Large intestine (tissue), 3 donors: ENCODE results near the gene CD48. TPM values are rescaled to one million over a fixed set of nuclear protein-coding genes. Genes with fewer than 3 reads are reported as not detected.

Source experiments
- DNase-seq, 2 donors: peaks; one replicate each; pipeline versions ENCODE4 v3.0.0 to v3.0.0-alpha.2; 2013
- H3K27ac ChIP-seq: one replicate; pipeline ENCODE4 v1.5.1; 2013; ENCODE audit warnings: low read length
- H3K27me3 ChIP-seq: 2 replicates; pipeline ENCODE4 v1.6.1; 2013; ENCODE audit warnings: low read length; ENCODE audit not compliant: control insufficient read depth, insufficient read depth
- H3K36me3 ChIP-seq: 2 replicates; pipeline ENCODE4 v1.6.1; 2013; ENCODE audit warnings: low read length; ENCODE audit not compliant: control insufficient read depth, insufficient read depth
- H3K4me1 ChIP-seq: one replicate; pipeline ENCODE4 v1.6.1; 2013; ENCODE audit warnings: low read length; ENCODE audit not compliant: control insufficient read depth, insufficient read depth
- H3K4me3 ChIP-seq: one replicate; pipeline ENCODE4 v1.5.1; 2013; ENCODE audit warnings: low read length
- H3K9me3 ChIP-seq: one replicate; pipeline ENCODE4 v1.6.1; 2013; ENCODE audit warnings: mild to moderate bottlenecking, low read depth, low read length, moderate library complexity; ENCODE audit not compliant: control insufficient read depth
- WGBS: methylation state at CpG from one replicate; pipeline ENCODE4 v1.1.5; 2013; ENCODE audit warnings: low lambda C conversion rate; ENCODE audit not compliant: insufficient coverage; 5-methylcytosine and 5-hydroxymethylcytosine counted together
- polyA plus RNA-seq: library from polyadenylated mRNA; unstranded; fragments of 120-200 nt; gene quantifications from one replicate; pipeline ENCODE4 v1.2.1, GENCODE V29; 2013

CD48 gene
- polyA plus RNA-seq, 1 donor: 8.6 TPM

DNA sequence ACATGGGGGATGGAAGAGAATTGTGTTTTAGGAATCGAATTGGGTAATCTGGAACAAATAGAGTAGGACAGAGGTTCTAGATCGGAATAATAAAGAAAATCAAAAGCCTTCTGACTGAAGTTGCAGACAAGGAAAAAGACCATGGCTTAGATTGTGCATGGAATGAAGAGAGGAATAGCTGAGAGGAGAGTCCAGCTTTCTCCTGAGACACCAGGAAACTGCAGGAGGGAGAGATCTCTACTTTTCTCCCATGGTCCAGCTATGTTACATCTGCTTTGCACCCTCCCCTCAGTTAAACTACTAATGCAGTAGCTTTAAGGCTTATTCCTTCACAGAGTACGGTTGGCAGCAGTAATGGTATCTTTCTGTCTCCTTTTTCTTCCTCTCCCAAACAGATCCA is 40.8 kb upstream of the CD48 start:
- peaks cover 11% of the 10 kb centered on the region for H3K27me3 ChIP-seq
- H3K4me3 ChIP-seq: no peak overlapping the region
- 73% methylated on average over 3 of the region's 3 CpGs for WGBS
- H3K27ac ChIP-seq: no peak overlapping the region
- H3K4me1 ChIP-seq: no peaks in the 10 kb centered on the region
- no peaks in the 10 kb centered on the region for H3K36me3 ChIP-seq
- H3K9me3 ChIP-seq: no peaks in the 10 kb centered on the region
- DNase-seq: no peak

DNA sequence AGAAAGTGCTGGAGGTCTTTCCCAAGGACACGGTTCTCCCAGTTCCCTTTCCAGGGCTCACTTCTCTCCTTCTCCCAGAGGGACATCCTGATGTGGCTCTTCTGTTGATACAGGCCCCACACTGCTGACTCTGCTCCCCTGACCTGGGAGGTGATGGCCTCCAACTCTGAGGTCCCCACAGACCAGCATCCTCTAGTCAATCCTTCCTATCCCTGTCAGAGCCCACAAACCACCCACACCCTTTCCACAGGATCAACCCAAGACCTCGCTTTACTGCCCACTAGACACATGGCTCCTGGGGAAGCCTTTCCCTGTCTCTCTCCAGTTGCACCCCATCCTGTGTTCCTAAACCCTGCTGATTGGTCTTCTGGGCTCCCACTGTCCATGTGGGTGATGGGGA is 39.0 kb upstream of the CD48 start:
- Histone ChIP-seq H3K4me3 (no peak overlapping the region), H3K27ac (no peak overlapping the region), H3K9me3 (no peaks in the 10 kb centered on the region), H3K36me3 (no peaks in the 10 kb centered on the region), H3K27me3 (peaks cover 11% of the 10 kb centered on the region), H3K4me1 (no peaks in the 10 kb centered on the region)
- DNase-seq: no peak
- no CpG with 5 or more reads among the region's 2 CpGs for WGBS

DNA sequence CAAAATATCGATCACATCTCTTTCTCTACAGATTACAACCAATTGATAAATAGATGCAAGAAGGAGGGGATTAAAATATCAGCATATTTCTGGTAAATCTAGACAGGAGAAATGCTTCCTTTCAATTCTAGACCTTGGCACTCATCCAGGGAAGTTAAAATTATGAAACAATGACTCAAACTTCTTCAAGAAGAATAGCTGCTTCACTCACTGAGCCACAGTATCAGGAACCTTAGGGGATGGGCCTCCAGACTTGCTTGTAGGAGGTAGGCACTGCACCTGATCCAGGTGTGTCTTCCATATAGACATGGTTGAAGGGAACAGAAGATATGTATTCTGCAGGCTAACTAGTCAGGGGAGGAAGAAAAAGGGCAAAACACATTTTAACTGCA is 37.3 kb upstream of the CD48 start:
- 100% methylated on average over 1 of the region's 1 CpG for WGBS

DNA sequence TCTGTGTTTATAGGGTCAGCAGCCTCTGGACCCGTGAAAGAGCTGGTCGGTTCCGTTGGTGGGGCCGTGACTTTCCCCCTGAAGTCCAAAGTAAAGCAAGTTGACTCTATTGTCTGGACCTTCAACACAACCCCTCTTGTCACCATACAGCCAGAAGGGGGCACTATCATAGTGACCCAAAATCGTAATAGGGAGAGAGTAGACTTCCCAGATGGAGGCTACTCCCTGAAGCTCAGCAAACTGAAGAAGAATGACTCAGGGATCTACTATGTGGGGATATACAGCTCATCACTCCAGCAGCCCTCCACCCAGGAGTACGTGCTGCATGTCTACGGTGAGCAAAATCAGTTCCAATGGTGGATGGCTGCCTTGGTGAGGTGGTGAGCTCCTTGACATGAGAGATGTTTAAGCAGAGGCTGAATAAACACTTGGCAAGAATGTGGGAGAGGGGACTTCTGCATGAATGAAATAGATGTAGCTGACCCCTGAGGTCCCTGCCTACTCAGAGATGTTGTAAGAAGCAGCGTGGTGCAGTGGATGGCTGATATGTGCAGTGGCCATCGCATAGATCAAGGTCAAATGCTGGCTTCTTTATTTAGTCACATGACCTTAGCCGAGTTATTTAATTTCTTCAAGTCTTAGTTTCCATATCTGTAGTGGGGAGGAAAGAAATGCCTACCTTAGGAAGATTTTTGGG is 36.7 kb upstream of the CD48 start:
- no peak overlapping the region for H3K27ac ChIP-seq
- no peak overlapping the region for H3K4me3 ChIP-seq
- H3K27me3 ChIP-seq: peaks cover 11% of the 10 kb centered on the region
- 80% methylated on average over 1 of the region's 10 CpGs for WGBS
- no peak for DNase-seq
- no peaks in the 10 kb centered on the region for H3K9me3 ChIP-seq
- H3K36me3 ChIP-seq: no peaks in the 10 kb centered on the region
- no peaks in the 10 kb centered on the region for H3K4me1 ChIP-seq

More for the DNA sequence above, 37.3 kb upstream of the CD48 start:
- Histone ChIP-seq H3K27ac (no peak overlapping the region), H3K4me3 (no peak overlapping the region), H3K36me3 (no peaks in the 10 kb centered on the region), H3K27me3 (peaks cover 11% of the 10 kb centered on the region), H3K9me3 (no peaks in the 10 kb centered on the region), H3K4me1 (no peaks in the 10 kb centered on the region)
- DNase-seq: no peak

DNA sequence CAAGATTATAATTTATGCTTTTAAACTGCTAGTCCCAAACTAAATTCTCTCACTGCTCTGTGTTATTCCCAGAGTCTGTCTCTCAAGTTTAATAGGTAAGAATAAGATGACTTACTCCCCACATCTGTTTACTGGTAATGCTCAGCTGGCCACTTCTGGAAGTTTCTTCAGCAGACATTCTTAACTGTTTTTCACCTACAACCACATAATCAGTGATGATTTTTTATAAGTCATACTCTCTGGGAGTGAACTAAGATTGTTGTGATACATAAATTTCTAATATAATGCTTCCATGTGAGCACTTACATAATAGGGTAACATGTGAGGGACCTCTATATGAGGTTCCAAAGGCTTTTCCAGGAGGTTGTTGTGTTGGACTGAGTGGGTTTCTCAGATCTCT is 36.1 kb upstream of the CD48 start:
- Histone ChIP-seq H3K4me1 (no peaks in the 10 kb centered on the region), H3K36me3 (no peaks in the 10 kb centered on the region), H3K9me3 (no peaks in the 10 kb centered on the region), H3K4me3 (no peak overlapping the region), H3K27ac (no peak overlapping the region), H3K27me3 (peaks cover 11% of the 10 kb centered on the region)
- no peak for DNase-seq

DNA sequence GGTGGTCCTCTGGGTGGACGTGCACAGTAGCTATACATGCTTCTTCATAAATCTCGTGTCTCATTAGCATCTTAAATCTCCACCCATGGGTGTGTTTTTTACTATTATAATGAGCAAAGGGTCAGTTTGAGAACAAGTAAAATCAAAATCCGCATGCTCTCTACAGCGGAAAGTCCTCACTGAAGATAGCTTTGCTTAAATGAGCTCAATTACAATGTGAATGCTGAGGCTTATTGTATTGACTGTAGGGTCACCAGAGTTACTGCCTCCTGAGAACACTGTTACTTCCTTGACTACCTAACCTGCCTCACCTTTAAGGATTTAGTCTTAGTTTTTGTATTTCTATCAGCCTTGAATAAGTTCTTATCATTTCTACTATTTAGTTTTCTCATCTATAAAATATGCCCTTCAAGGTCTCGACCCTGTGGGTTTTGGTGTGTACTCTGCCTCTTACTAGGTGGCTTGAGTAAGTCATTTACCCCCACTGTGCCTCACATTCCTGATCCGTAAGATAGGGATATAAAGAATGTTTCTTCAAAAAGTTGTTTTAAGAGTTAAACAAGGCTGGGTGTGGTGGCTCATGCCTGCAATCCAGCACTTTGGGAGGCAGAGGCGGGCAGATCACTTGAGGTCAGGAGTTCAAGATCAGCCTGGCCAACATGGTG is 35.3 kb upstream of the CD48 start:
- no peaks in the 10 kb centered on the region for H3K4me1 ChIP-seq
- H3K9me3 ChIP-seq: no peaks in the 10 kb centered on the region
- 56% methylated on average over 2 of the region's 7 CpGs for WGBS
- no peak overlapping the region for H3K4me3 ChIP-seq
- H3K27ac ChIP-seq: no peak overlapping the region
- H3K36me3 ChIP-seq: no peaks in the 10 kb centered on the region
- H3K27me3 ChIP-seq: peaks cover 8% of the 10 kb centered on the region
- DNase-seq: no peak

DNA sequence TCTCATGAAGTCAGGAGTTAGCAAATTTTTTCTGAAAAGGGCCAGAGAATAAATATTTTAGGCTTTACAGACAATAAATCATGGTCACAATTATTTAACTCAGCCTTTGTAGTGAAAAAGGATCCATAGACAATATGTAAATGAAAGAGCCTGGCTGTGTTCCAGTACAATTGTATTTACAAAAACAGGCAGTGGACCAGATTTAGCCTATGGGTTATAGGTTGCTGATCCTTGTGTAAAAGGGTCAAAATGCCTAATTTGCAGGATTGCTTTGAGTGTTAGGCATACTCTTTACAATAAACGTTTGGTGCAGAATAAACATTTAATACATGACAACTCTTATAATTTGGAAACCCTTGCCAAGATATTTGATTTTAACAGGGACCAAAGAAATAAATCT is 33.9 kb upstream of the CD48 start:
- WGBS: no CpG with 5 or more reads among the region's 1 CpG
- DNase-seq: no peak
- Histone ChIP-seq H3K4me3 (no peak overlapping the region), H3K27me3 (peaks cover 5% of the 10 kb centered on the region), H3K36me3 (no peaks in the 10 kb centered on the region), H3K27ac (no peak overlapping the region), H3K4me1 (no peaks in the 10 kb centered on the region), H3K9me3 (no peaks in the 10 kb centered on the region)

DNA sequence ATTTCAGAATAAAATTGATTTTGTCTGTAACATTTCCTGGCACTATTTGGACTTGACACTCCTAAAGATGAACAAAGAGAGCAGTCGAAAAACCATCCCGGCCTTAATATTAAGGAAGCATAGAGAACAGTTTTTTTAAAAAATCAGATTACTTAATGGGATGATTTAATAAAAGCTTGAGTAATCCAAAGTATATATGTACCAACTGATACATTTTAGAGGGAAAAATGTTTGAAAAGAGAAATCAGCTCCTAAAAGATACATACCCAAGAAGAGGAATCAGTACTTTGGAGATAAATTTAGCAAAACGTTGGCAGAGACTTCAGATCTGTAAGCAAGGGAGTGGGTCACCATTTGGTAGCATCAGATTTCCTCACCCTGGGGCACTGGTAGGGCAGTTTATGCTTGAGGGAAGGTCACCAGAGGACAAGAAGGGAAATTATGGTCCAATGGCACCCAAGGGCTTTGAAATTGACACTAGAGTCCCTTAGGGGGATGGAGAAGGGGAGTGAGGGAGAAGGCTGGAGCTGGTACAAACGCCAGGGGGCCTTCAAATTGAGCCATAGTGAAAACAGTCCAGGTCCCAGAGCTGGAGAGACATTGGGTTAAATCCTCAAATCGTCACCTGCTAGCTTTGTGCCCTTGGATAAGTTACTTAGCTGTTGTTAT is 33.4 kb upstream of the CD48 start:
- H3K27ac ChIP-seq: no peak overlapping the region
- 94% methylated on average over 3 of the region's 5 CpGs for WGBS
- peaks cover 2% of the 10 kb centered on the region for H3K27me3 ChIP-seq
- H3K4me3 ChIP-seq: no peak overlapping the region
- no peaks in the 10 kb centered on the region for H3K9me3 ChIP-seq
- H3K36me3 ChIP-seq: no peaks in the 10 kb centered on the region
- H3K4me1 ChIP-seq: no peaks in the 10 kb centered on the region
- no peak for DNase-seq

DNA sequence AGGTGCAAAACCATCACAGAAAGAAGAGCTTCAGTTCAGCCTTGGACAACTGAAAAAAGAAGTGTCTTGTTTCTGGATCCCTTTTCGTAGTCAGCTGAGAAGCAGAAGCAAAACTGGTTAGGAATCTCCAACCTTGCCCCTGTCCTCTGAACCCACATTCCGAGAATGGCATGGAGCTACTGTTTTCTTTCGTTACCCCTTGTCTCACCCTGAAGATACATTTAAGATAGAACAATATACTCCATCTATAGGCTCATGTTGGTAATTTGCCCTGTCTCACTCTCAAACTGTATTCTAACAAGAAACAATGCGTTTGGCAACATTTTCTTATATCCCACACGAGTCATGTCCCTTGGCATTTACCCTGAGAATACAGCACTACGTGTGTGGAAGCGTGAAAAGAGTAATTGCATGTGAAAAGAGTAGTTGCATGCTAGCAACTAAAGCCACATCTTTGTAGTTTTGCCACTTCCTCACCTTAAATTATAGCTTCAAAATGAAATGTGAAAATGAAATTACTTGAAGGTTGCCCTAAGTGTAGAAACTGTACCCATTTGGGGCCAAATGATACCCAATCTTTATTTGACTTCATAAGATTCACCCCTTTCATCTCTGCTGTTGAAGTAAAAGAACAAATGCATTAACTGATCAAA is 32.7 kb upstream of the CD48 start:
- Histone ChIP-seq H3K4me1 (no peaks in the 10 kb centered on the region), H3K4me3 (no peak overlapping the region), H3K9me3 (no peaks in the 10 kb centered on the region), H3K36me3 (no peaks in the 10 kb centered on the region), H3K27me3 (no peaks in the 10 kb centered on the region), H3K27ac (no peak overlapping the region)
- no peak for DNase-seq
- 92% methylated on average over 2 of the region's 7 CpGs for WGBS

DNA sequence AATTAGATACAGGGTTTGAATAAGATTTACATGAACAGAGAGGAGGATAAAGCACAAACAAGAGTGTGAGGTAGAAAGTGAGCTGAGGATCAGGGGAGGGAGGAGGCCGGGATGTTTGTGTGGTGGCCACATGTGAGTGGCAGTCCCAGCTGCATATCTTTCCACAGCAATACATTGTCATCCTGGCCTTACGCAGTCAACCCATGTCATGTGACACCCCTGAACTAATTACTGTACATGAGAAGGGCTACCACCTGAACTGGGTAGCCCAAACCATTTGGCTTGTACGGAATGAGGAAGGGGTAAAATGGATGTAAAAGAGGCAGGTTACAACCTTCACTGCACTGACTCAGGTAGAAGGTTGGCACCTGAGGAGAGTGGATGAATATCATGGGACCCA is 31.6 kb upstream of the CD48 start:
- Histone ChIP-seq H3K9me3 (no peaks in the 10 kb centered on the region), H3K4me3 (no peak overlapping the region), H3K36me3 (no peaks in the 10 kb centered on the region), H3K27ac (no peak overlapping the region), H3K4me1 (no peaks in the 10 kb centered on the region), H3K27me3 (no peaks in the 10 kb centered on the region)
- no peak for DNase-seq
- WGBS: no CpG with 5 or more reads among the region's 3 CpGs
